Left renal pelvis (tissue), 4 donors: ENCODE measurements around the gene OCEL1. TPM values are rescaled to one million over a fixed set of nuclear protein-coding genes. Genes with fewer than 3 reads are reported as not detected.
"Not testable (repeated sequence)": the region's sequence is repeated elsewhere in the genome, so short reads cannot be mapped to it uniquely, and the experiment has no call there.

Source experiments
- DNase-seq, 4 donors: peaks; one replicate each; pipeline ENCODE4 v3.0.0-alpha.2; 2013; ENCODE audit warnings: low read depth in 4 of 4, low spot score in 3 of 4
- polyA plus RNA-seq, 4 donors: library from polyadenylated mRNA; unstranded; fragments of 120-200 nt; gene quantifications; one replicate each; pipeline ENCODE4 v1.2.1, GENCODE V29; 2013; ENCODE audit not compliant: insufficient read length in 4 of 4

Gene OCEL1
- polyA plus RNA-seq, 4 donors = 13.2 to 23.2 (median 18.6) TPM

GRCh38 chr19:17260842-17261325, 34.9 kb downstream of the OCEL1 start:
- DNase-seq = no peak

GRCh38 chr19:17262557-17262956, 36.5 kb downstream of the OCEL1 start:
- no peak for DNase-seq

DNA sequence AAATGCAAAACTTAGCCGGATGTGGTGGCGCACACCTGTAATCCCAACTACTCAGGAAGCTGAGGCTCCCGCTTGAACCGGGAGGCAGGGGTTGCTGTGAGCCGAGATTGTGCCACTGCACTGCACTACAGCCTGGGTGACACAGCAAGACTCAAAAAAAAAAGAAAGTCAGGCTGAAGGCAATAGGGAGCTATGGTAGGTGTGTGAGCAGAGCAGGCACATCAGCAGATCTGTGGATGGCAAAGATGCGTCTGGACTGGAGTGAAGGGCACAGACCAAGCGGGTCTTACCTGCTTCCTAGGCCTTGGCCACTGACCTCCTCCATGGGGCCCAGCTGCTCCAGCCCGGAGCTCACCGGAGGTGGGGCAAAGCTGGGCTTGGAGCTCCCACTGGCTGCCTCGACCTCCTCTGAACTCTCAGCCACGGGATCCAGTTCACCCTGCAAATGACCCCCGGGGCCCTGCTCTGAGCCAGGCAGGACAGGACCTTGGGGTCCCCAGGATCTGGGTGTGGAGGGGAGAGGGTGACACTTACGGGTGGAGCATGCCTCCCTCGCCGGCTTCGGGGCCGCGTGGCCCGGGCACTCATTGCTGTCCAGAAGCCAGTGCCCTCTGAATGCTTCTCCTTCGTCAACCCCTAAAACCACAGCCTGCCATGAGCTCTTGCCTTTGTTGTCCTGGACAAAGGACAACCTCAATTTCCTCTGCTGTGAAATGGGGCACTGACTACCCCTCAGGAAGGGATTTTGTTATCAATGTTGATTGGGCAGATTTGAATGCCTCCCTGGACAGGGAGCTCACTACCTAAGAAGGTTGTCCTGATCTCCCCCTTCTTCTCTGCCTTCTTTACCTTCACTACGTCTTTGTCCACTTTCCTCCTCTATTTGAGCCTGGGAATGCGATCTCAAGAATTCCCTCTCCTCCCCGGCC, 38.0 kb downstream of the OCEL1 start:
- no peak for DNase-seq

- DNase-seq = no peak
These were observed 38.6 kb downstream of the OCEL1 start, which contains the start of gene USHBP1 for GRCh38 chr19:17264641-17264979. TSS of gene USHBP1 (minus strand) at chr19:17264745. CDS start at chr19:17264299, 446 bp downstream.

GRCh38 chr19:17266026-17266425, 40.0 kb downstream of the OCEL1 start:
- DNase-seq = no peak

DNA sequence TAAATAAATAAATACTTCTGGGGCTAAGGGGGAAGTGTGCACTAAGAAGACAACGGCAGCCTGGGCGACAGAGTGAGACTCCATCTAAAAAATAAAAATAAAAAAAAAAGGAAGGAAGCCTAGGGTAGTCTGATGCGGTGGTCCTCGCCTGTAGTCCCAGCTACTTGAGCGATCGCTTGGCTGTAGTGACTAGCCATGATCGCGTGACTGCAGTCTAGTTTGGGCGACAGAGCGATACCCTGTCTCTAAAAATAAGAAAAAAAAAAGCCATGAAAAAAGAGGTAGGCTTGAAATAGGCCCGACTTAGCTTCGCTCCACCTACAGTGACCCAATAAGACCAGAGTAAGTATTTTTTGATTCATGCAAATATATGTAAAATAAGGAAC, 40.6 kb downstream of the OCEL1 start:
- DNase-seq = no peak

DNA sequence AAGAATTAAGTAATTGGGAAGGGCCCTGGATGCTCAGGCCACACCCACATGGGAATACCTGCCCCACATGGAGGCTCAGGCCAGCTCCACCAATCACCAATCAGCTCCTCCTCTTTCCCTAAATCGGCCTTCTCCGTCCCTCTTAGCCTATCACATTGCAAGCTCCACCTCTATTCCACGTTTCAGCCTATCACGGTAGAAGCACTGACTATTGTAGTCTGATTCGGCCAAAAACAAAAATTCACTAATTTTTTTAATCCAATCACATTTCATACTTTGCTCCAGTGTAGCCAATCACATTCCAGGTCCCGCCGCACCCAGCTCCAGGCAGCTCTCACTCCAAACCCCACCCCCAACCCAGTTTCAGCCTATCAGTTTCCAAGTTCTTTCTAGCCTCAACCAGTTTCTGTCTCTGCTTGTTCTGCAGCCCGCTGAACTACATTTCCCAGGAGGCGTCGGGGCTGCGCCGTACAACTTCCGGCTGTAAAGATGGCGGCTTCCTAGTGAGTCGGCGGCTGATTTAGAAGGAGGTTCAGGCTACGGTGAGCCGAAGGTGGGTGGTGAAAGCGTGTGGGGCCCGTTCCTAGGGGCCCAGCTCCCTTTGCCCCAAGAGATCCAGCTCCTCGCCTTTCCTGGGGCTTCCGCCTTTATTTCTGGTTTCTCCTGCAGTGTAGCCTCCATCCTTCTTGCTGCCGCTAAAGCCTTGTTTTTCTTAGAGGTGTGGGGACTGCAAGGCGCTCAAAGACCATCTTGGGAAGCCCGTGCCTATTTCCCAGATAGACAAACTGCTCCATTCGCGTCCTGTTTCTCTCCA, 41.2 kb downstream of the OCEL1 start, which contains the start of gene BABAM1:
BABAM1 (plus strand) TSS at position 469 of the 814 bp plus-strand sequence. CDS start 1,364 bp downstream, outside the sequence.
- peak; percentile 94 to 99 (median 96) for DNase-seq

GRCh38 chr19:17268754-17269153, 42.7 kb downstream of the OCEL1 start:
- DNase-seq = no peak

DNA sequence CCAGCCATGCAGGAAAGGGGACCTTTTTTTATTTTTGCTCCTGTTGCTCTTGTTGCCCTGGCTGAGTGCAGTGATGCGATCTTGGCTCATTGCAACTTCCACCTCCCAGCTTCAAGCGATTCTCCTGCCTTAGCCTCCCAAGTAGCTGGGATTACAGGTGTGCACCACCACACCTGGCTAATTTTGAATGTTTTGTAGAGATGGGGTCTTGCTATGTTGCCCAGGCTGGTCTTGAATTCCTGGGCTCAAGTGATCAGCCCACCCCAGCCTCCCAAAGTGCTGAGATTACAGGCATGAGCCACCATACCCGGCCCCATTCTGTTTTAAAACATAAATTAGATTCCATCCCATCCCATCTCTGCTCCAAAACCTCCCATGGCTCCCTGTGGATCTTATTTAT, 48.9 kb downstream of the OCEL1 start:
- DNase-seq = not testable (repeated sequence)

- DNase-seq = no peak
These were observed 49.6 kb downstream of the OCEL1 start for GRCh38 chr19:17275441-17276175.

Other genes with a start within 250 kb of the OCEL1 start
- gene CPAMD8, start 199.4 kb upstream of the OCEL1 start, polyA plus RNA-seq = 10 to 100 TPM; 34.3 to 59.8 (median 40.3) TPM
- 10 to 100 TPM; 10.6 to 15.9 (median 13.9) TPM for gene HAUS8, start 150.8 kb upstream of the OCEL1 start, polyA plus RNA-seq
- 10 to 100 TPM; 42.1 to 68.3 (median 52.2) TPM for gene MYO9B, start 150.4 kb upstream of the OCEL1 start, polyA plus RNA-seq
- 10 to 100 TPM; 23.3 to 34.8 (median 24.4) TPM for gene USE1, start 10.9 kb upstream of the OCEL1 start, polyA plus RNA-seq
- 10 to 100 TPM; 23.7 to 60.1 (median 32.9) TPM for gene NR2F6, start 19.7 kb downstream of the OCEL1 start, polyA plus RNA-seq
- 1 to 10 TPM; 3.1 to 9.0 (median 5.6) TPM for gene USHBP1, start 38.5 kb downstream of the OCEL1 start, polyA plus RNA-seq
- gene BABAM1, start 41.2 kb downstream of the OCEL1 start, polyA plus RNA-seq = 100 to 1,000 TPM in 3 of 4 donors, 10 to 100 TPM in 1; 87.4 to 121 (median 108) TPM
- 1 to 10 TPM in 2 of 4 donors, under 1 TPM in 2; 0.76 to 1.6 (median 1.2) TPM for gene ANKLE1, start 55.7 kb downstream of the OCEL1 start, polyA plus RNA-seq
- 10 to 100 TPM in 2 of 4 donors, 1 to 10 TPM in 2; 7.8 to 13.5 (median 10.3) TPM for gene ABHD8, start 77.2 kb downstream of the OCEL1 start, polyA plus RNA-seq
- gene MRPL34, start 79.6 kb downstream of the OCEL1 start, polyA plus RNA-seq = 10 to 100 TPM; 33.6 to 61.0 (median 48.6) TPM
- 10 to 100 TPM; 30.1 to 43.6 (median 36.5) TPM for gene DDA1, start 83.3 kb downstream of the OCEL1 start, polyA plus RNA-seq
- 10 to 100 TPM in 3 of 4 donors, 1 to 10 TPM in 1; 7.5 to 19.8 (median 13.6) TPM for gene ANO8, start 108.6 kb downstream of the OCEL1 start, polyA plus RNA-seq
- 10 to 100 TPM; 12.2 to 32.5 (median 19.4) TPM for gene GTPBP3, start 111.3 kb downstream of the OCEL1 start, polyA plus RNA-seq
- gene PLVAP, start 151.1 kb downstream of the OCEL1 start, polyA plus RNA-seq = 100 to 1,000 TPM in 3 of 4 donors, 10 to 100 TPM in 1; 75.0 to 188 (median 171) TPM
- gene CCDC194, start 168.0 kb downstream of the OCEL1 start, polyA plus RNA-seq = 1 to 10 TPM in 3 of 4 donors, under 1 TPM in 1; 0.57 to 5.4 (median 1.5) TPM
- 100 to 1,000 TPM in 3 of 4 donors, 10 to 100 TPM in 1; 58.8 to 143 (median 105) TPM for gene BST2, start 179.4 kb downstream of the OCEL1 start, polyA plus RNA-seq
- gene MVB12A, start 193.8 kb downstream of the OCEL1 start, polyA plus RNA-seq = 10 to 100 TPM; 45.3 to 88.9 (median 51.3) TPM
- 1 to 10 TPM; 2.0 to 5.9 (median 3.2) TPM for gene TMEM221, start 222.4 kb downstream of the OCEL1 start, polyA plus RNA-seq
- under 1 TPM in 2 of 4 donors, not detected in 2; 0.26 to 0.43 TPM for gene NXNL1, start 234.7 kb downstream of the OCEL1 start, polyA plus RNA-seq
- gene SLC27A1, start 244.3 kb downstream of the OCEL1 start, polyA plus RNA-seq = 10 to 100 TPM; 11.0 to 22.6 (median 14.5) TPM